HepG2 (cell line): Measurements from ENCODE around the gene HLA-DPB1.

Experiments
- ADNP ChIP-seq: sonication (generic); formaldehyde crosslinking; IDR thresholded peaks from 2 replicates; pipeline ENCODE4 v1.4.0; 2020; ENCODE audit warnings: missing genetic modification reagents
- CEBPZ ChIP-seq: IDR thresholded peaks from 2 replicates; pipeline ENCODE4 v1.6.1; 2012; ENCODE audit warnings: low read length, improper control_type of control experiment
- CTCF ChIP-seq: sonication (generic); formaldehyde crosslinking; IDR thresholded peaks from 2 replicates; pipeline ENCODE4 v1.5.0; 2020; ENCODE audit warnings: mild to moderate bottlenecking, missing genetic modification reagents, moderate library complexity
- EZH2 ChIP-seq: conservative IDR thresholded peaks from 2 replicates; pipeline ENCODE4 v1.6.1; 2012; ENCODE audit warnings: mild to moderate bottlenecking, low read depth, low read length, moderate library complexity
- FOXA3 ChIP-seq: IDR thresholded peaks from 2 replicates; pipeline ENCODE4 v1.6.1; 2016; ENCODE audit warnings: missing genetic modification reagents, missing compliant biosample characterization
- GABPB1 ChIP-seq: IDR thresholded peaks from 2 replicates; pipeline ENCODE4 v1.6.1; 2016; ENCODE audit warnings: mild to moderate bottlenecking, missing genetic modification reagents, moderate library complexity, missing compliant biosample characterization
- POLR2A ChIP-seq, 2 experiments: IDR thresholded peaks; 2 replicates each; pipeline ENCODE4 v1.6.1; 2011; ENCODE audit warnings: low read depth in 2 of 2, low read length in 2 of 2, mild to moderate bottlenecking in 1 of 2, moderate library complexity in 1 of 2; ENCODE audit not compliant: insufficient read depth in 1 of 2
- PRPF4 ChIP-seq: fragments of 200-400 bp; formaldehyde crosslinking; IDR thresholded peaks from 2 replicates; pipeline ENCODE4 v1.6.1; 2016; ENCODE audit warnings: low read length, low read depth; ENCODE audit not compliant: poor library complexity, severe bottlenecking
- TEAD3 ChIP-seq: optimal IDR thresholded peaks from 2 replicates; pipeline ENCODE3; 2016; ENCODE audit warnings: borderline replicate concordance
- ZBTB8A ChIP-seq: sonication (generic); formaldehyde crosslinking; IDR thresholded peaks from 2 replicates; pipeline ENCODE4 v1.4.0; 2020; ENCODE audit warnings: mild to moderate bottlenecking, low read depth, missing genetic modification reagents, borderline replicate concordance
- ZNF230 ChIP-seq: sonication (generic); formaldehyde crosslinking; IDR thresholded peaks from 2 replicates; pipeline ENCODE4 v1.4.0; 2020; ENCODE audit warnings: mild to moderate bottlenecking, missing genetic modification reagents
- ZNF598 ChIP-seq: sonication (generic); formaldehyde crosslinking; IDR thresholded peaks from 2 replicates; pipeline ENCODE4 v1.5.1; 2020; ENCODE audit warnings: mild to moderate bottlenecking, missing genetic modification reagents, borderline replicate concordance
- TF ChIP-seq, protein P1 (sequence below): sonication (generic); formaldehyde crosslinking; IDR thresholded peaks from 2 replicates; pipeline ENCODE4 v1.4.0; 2020; ENCODE audit warnings: missing genetic modification reagents
- TF ChIP-seq, protein P2 (sequence below): sonication (generic); formaldehyde crosslinking; IDR thresholded peaks from 2 replicates; pipeline ENCODE4 v1.4.0; 2020; ENCODE audit warnings: missing genetic modification reagents

DNA sequence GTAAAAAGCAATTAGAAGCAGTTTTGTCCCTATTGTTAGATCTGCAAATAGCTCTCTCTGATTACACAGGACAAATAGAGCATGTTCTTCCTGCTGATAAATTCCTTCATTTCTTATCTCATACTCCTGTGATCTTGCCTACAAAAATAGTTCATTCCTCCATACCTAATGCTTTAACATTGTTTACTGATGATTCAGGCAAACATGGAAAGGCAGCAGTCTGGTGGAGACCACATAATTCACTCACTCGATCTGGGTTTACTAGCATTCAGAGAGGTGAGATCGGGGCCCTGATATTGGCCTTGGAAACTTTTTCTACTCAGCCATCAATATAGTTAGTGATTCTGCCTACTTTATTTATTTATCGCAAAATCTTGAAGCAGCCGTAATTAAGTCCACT lies 22.6 kb upstream of the HLA-DPB1 start:
- TF ChIP-seq FOXA3 (no peak), CEBPZ (no peak), TEAD3 (CRISPR knock-in tag) (no peak), ZNF598 (CRISPR knock-in tag) (no peak), POLR2A (IDR thresholded peaks at IDR 0.05; ENCODE audit: insufficient read depth in 1 of 2, low read depth in 2 of 2, low read length in 2 of 2) (no peak), ADNP (no peak), EZH2 (no peak), ZNF230 (CRISPR knock-in tag) (no peak), CTCF (CRISPR knock-in tag) (no peak), PRPF4 (no peak), GABPB1 (no peak), ZBTB8A (CRISPR knock-in tag) (no peak)
- TF ChIP-seq, protein P1, sequence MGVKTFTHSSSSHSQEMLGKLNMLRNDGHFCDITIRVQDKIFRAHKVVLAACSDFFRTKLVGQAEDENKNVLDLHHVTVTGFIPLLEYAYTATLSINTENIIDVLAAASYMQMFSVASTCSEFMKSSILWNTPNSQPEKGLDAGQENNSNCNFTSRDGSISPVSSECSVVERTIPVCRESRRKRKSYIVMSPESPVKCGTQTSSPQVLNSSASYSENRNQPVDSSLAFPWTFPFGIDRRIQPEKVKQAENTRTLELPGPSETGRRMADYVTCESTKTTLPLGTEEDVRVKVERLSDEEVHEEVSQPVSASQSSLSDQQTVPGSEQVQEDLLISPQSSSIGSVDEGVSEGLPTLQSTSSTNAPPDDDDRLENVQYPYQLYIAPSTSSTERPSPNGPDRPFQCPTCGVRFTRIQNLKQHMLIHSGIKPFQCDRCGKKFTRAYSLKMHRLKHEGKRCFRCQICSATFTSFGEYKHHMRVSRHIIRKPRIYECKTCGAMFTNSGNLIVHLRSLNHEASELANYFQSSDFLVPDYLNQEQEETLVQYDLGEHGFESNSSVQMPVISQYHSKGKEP (CRISPR knock-in tag) = no peak
- TF ChIP-seq, protein P2, sequence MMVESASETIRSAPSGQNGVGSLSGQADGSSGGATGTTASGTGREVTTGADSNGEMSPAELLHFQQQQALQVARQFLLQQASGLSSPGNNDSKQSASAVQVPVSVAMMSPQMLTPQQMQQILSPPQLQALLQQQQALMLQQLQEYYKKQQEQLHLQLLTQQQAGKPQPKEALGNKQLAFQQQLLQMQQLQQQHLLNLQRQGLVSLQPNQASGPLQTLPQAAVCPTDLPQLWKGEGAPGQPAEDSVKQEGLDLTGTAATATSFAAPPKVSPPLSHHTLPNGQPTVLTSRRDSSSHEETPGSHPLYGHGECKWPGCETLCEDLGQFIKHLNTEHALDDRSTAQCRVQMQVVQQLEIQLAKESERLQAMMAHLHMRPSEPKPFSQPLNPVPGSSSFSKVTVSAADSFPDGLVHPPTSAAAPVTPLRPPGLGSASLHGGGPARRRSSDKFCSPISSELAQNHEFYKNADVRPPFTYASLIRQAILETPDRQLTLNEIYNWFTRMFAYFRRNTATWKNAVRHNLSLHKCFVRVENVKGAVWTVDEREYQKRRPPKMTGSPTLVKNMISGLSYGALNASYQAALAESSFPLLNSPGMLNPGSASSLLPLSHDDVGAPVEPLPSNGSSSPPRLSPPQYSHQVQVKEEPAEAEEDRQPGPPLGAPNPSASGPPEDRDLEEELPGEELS (CRISPR knock-in tag) = no peak
